D341Med (cell line): ENCODE measurements around the gene PRDM15.

Experiments used
- DNase-seq: peaks from one replicate; pipeline ENCODE4 v3.0.0; 2012; ENCODE audit warnings: low spot score

The PRDM15 gene

GRCh38 chr21:41840880-41841279 is 38.3 kb downstream of the PRDM15 start:
- no peak for DNase-seq

GRCh38 chr21:41839387-41840000 is 39.6 kb downstream of the PRDM15 start:
- DNase-seq: no peak

DNA sequence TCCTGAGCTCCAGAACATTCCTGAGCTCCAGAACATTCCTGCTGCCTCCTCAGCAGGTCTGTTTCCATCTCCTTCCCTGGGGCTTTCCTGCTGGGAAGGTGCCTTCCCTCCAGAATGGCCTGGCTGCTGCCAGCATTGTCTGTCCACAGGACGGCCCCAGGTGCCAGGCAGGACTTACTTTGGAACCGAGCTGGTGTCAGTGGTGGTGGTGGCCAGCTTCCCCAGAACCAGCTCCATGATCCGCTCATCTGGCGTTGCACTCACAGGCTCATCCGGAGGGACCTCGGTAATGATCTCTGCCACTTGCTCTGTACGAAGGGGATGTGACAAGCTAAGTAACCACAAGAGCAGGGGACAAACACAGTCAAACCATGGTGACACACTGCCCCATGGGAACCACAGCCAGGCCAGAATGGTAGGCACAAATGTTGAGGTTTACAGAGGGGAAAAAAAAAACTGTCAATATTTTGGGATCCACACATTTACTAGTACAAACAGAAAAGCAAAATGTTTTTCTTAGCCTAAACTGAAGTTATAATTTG is 41.3 kb downstream of the PRDM15 start:
- no peak for DNase-seq

- no peak for DNase-seq
These were observed 42.8 kb downstream of the PRDM15 start for GRCh38 chr21:41836166-41837015.

- no peak for DNase-seq
These were observed 43.4 kb downstream of the PRDM15 start for GRCh38 chr21:41835711-41836154.

DNA sequence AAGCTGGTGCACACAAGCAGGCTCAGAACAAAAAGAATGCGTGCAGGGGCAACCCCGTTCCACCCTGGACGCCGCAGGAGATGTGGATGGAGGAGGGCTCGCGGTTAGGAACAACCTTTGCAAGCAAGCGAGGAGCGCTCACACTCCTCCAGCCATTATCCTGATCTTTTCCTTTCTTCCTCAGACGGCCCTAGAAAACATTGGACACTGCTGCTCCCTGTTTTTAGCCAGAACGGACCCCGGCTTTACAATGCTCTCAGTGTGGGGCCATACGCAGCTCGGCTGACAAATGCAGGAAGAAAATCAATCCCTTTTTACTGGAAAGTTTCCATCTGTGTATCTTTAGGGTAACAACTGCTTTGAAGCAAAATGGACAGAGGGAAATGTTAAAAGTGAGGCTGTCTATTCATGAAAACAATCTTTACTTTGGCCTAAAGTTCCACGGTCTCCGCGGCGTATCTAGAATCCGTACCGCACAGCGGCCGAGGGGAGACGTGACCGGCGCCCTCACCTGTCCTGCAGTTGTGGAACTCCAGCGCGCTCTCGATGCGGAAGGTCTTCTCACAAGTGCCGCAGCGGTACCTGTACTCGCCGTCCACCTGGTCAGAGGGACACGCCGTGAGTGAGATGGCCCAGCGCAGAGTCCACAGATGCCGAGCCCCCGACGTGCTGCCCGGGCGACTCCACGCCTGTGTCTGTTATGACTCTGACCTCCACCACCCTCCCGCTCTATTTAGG is 44.0 kb downstream of the PRDM15 start:
- no peak for DNase-seq

- no peak for DNase-seq
These were observed 44.8 kb downstream of the PRDM15 start for GRCh38 chr21:41834252-41834925.

GRCh38 chr21:41833497-41834115 is 45.5 kb downstream of the PRDM15 start:
- no peak for DNase-seq

DNA sequence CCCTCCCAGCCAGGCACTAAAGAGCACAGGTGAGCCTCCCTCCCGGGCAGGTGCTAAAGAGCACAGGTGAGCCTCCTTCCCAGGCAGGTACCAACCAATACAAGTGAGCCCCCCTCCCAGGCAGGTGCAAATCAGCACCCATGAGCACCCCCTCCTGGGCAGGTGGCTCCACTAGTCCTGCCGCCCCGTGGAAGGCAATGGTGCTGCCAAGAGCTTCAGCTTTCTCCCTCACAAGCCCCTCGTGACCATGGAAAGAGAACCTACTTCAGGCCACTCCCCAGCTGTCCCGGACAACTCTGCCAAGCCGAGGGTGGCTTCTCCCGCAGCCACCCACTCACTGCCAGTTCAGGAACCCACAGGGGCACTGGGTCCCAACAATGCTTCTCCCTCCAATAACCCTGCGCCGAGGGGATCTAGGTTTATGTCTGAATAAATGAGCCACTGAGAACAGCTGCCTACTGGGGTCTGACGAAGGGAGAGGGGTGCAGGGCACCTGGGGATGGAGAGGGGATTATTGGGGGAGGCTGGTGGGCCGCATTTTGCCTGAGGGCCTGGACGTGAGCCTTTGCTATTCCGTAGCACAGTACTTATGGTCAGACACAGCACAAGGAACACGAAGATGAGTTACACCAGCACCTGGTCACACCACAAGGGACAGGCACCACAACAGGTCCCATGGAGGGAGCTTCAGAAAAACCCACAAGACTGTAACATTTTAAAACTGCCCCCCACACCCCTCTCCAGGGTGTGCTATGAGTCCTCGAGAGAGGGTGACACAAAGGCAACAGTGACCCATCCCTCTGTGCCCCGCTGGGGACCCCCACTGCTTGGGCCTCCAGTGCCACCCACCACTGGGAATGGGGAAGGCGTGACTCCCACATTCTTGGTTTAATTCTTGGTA is 46.3 kb downstream of the PRDM15 start:
- no peak for DNase-seq

DNA sequence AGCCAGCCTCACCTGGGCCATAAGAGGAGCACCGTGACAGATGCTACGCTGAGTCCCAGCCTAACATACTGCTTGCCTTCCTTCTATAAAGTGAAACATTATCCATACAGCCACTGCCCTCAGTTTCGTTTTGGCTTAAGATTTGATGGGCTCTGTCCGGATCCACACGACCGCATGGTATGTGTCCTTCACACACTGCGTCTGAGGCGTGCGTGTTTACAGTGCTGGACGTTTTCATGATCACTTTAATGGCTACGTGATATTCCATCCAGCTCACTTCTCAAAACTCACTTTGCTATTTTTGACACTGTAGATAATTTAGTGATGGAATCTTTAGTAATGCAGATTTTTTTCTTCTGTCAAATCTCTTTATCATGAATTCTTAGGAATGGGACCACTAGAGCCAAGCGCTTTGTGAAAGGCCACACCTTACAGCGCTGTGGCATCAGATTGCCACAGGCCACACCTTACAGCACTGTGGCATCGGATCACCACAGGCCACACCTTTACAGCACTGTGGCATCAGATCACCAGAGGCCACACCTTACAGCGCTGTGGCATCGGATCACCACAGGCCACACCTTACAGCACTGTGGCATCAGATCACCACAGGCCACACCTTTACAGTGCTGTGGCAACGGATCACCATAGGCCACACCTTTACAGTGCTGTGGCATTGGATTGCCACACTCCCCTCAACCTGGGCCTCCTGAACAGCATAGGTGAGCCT is 47.1 kb downstream of the PRDM15 start:
- no peak for DNase-seq

- DNase-seq: no peak
These were observed 47.7 kb downstream of the PRDM15 start for GRCh38 chr21:41831453-41831831.

GRCh38 chr21:41830764-41831452 is 48.2 kb downstream of the PRDM15 start:
- no peak for DNase-seq

GRCh38 chr21:41830145-41830707 is 48.9 kb downstream of the PRDM15 start:
- DNase-seq: no peak

GRCh38 chr21:41828884-41829360 is 50.2 kb downstream of the PRDM15 start:
- no peak for DNase-seq

DNA sequence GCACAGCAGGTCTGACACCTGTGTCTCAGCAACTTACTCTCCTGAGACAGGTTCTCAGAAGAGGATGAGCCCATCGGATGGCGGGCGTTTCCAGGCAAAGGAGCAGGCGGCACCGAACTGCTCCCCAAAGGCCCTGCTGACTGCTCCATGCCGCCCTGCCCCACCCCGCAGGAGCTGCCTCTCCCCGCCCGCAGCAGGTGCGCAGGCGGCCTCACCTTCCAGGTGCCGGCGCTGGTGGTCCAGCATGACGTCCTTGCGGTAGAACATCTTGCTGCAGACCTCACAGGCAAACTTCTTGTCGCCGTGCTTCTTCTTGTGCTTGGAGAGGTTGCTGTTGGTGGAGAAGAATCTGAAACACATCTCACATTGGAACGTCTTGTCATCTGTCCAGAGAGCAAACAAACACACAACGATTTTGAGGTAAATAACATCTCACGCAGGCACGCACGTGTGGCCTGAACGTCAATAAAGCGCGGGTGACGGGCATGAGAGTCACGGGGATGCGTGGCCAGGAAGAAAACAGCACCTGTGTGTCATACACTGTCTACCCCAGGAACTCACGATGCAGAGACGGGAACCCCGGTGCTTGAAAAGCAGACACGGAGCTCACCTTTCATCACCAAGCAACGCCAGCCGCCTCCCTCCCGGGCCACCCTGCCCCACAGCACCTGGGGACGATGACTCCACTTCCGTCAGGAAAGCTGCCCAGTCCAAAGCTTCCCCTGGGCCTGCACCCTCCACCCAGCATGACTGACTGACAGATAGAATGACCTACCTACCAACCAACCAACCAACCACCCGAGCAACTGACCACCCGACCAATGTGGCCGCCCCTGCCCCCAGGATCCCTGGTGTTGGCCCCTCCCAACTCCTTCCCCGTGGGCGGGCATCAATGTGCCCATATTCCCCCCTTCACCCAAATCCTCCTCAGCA is 50.9 kb downstream of the PRDM15 start:
- no peak for DNase-seq

GRCh38 chr21:41825881-41826280 is 53.3 kb downstream of the PRDM15 start:
- no peak for DNase-seq

DNA sequence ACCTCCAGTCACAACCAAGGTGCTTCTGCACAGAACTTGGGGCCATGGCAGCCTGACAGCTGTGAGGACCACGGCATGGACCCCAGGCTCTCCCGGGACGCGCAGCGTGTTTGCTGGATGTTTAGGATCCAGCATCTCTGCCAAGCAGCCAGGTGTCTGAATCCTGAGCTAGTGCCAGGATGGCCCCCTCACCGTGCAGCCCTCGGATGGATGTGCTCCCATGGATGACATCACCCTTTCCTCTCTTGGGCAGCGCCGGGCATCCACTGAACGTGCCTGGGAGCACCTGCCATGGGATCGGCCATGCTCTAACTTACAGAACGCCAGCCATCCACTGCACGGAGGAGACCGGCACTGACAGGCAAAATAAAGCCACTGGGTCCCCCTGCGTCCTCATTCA is 53.9 kb downstream of the PRDM15 start:
- DNase-seq: no peak
